Measurements from ENCODE around the gene ANKS1B. TPM values are rescaled to one million over a fixed set of nuclear protein-coding genes. Genes with fewer than 3 reads are reported as not detected.

The ANKS1B gene
- total RNA-seq, 1 experiment from 2014 or later: 0.54 TPM

DNA sequence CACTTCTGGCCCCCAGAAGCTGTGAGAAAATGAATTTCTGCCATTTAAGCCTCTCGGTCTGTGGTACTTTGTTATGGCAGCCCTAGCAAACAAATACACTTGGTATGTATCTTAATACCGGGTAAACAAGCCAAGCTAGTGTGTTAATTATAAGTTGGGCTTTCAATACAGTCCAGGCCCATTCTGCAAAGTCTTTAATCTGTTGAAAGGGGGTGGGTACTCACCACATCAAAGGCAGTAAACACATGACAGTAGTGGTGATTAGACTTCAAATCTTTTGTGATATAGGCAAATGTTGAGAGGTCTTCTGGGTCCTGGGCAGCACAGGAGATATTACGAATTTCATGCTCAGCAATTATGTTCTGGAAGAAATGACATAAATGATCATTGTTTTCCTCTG is 1211.9 kb downstream of the ANKS1B start:
- RAD21 ChIA-PET (ENCODE audit: low non-redundant PET in 1 of 2, low total read pairs in 2 of 2, uncharacterized antibody in 2 of 2, unreplicated experiment in 2 of 2): no interaction called here
- TF ChIP-seq SRF (IDR thresholded peaks at IDR 0.05; ENCODE audit: low read depth): no peak
- TF ChIP-seq TCF7L2 (IDR thresholded peaks at IDR 0.05; ENCODE audit: borderline replicate concordance, extremely low read depth, insufficient read depth, insufficient read length): no peak
- TF ChIP-seq ZBTB33 (IDR thresholded peaks at IDR 0.05; ENCODE audit: extremely low read depth, insufficient replicate concordance, low read length): no peak
- no peak for TF ChIP-seq RAD21 (IDR thresholded peaks at IDR 0.05; ENCODE audit: low read depth)
- no peak for TF ChIP-seq JUND (IDR thresholded peaks at IDR 0.05)
- TF ChIP-seq POLR2AphosphoS5 (IDR thresholded peaks at IDR 0.05; ENCODE audit: low read depth, low read length): no peak
- TF ChIP-seq ATF3 (IDR thresholded peaks at IDR 0.05): no peak
- no peak for TF ChIP-seq ZFX (IDR thresholded peaks at IDR 0.05)
- TF ChIP-seq, protein P1, sequence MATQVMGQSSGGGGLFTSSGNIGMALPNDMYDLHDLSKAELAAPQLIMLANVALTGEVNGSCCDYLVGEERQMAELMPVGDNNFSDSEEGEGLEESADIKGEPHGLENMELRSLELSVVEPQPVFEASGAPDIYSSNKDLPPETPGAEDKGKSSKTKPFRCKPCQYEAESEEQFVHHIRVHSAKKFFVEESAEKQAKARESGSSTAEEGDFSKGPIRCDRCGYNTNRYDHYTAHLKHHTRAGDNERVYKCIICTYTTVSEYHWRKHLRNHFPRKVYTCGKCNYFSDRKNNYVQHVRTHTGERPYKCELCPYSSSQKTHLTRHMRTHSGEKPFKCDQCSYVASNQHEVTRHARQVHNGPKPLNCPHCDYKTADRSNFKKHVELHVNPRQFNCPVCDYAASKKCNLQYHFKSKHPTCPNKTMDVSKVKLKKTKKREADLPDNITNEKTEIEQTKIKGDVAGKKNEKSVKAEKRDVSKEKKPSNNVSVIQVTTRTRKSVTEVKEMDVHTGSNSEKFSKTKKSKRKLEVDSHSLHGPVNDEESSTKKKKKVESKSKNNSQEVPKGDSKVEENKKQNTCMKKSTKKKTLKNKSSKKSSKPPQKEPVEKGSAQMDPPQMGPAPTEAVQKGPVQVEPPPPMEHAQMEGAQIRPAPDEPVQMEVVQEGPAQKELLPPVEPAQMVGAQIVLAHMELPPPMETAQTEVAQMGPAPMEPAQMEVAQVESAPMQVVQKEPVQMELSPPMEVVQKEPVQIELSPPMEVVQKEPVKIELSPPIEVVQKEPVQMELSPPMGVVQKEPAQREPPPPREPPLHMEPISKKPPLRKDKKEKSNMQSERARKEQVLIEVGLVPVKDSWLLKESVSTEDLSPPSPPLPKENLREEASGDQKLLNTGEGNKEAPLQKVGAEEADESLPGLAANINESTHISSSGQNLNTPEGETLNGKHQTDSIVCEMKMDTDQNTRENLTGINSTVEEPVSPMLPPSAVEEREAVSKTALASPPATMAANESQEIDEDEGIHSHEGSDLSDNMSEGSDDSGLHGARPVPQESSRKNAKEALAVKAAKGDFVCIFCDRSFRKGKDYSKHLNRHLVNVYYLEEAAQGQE (IDR thresholded peaks at IDR 0.05; ENCODE audit: low read depth): no peak
- TF ChIP-seq FOSL1 (IDR thresholded peaks at IDR 0.05; ENCODE audit: low read depth): no peak
- no peak for TF ChIP-seq POLR2A (IDR thresholded peaks at IDR 0.05; ENCODE audit: borderline replicate concordance, extremely low read depth, insufficient read depth, insufficient read length)
- no peak for TF ChIP-seq EGR1 (IDR thresholded peaks at IDR 0.05; ENCODE audit: low read depth)
- no peak for TF ChIP-seq SP1 (IDR thresholded peaks at IDR 0.05; ENCODE audit: low read depth)
- TF ChIP-seq ZNF274 (IDR thresholded peaks at IDR 0.05; ENCODE audit: low read depth, low read length): no peak
- no peaks in the 10 kb centered on the region for H3K36me3 ChIP-seq (ENCODE audit: control insufficient read depth in 1 of 2, insufficient read depth in 2 of 2, low read length in 2 of 2)
- intact Hi-C loops (cut with micrococcal nuclease): no loop called here
- no TSS peak for BruUV-seq (replicated peaks)
- H3K9me2 ChIP-seq (ENCODE audit: insufficient read depth): no peaks in the 10 kb centered on the region
- DNase-seq (ENCODE audit: low read depth, low spot score) (no peak), ATAC-seq (no peak)
- no peak overlapping the region for H3K9ac ChIP-seq (ENCODE audit: low read length)
- H3K4me2 ChIP-seq (ENCODE audit: low read length): no peak overlapping the region
- CTCF ChIA-PET: no interaction called here
- POLR2A ChIA-PET: no interaction called here
- no peaks in the 10 kb centered on the region for H3K79me2 ChIP-seq (ENCODE audit: insufficient read depth, low read length)
- peaks cover 12% of the 10 kb centered on the region for H3K27me3 ChIP-seq (ENCODE audit: insufficient read depth, low read length)
- no peak overlapping the region for H3K4me3 ChIP-seq (replicated peaks in 1 of 2; ENCODE audit: low read depth in 1 of 2, low read length in 2 of 2)
- H3K9me3 ChIP-seq (ENCODE audit: control insufficient read depth in 1 of 2, insufficient read depth in 1 of 2, low read depth in 1 of 2, low read length in 2 of 2): no peaks in the 10 kb centered on the region
- no peaks in the 10 kb centered on the region for H3K4me1 ChIP-seq (ENCODE audit: control insufficient read depth in 1 of 2, insufficient read depth in 2 of 2, low read length in 2 of 2)
- no peaks in the 10 kb centered on the region for H4K20me1 ChIP-seq (ENCODE audit: insufficient read depth)
- no peak overlapping the region for H3K27ac ChIP-seq (ENCODE audit: low read depth, low read length)
- no peak overlapping the region for H2AFZ ChIP-seq (ENCODE audit: low read depth, low read length, poor library complexity, severe bottlenecking)

Measured in HCT116 (cell line).